Natural killer cell (primary cell): ENCODE data around the gene FAM153A. TPM values are rescaled to one million over a fixed set of nuclear protein-coding genes. Genes with fewer than 3 reads are reported as not detected.
"Not testable (repeated sequence)": the region's sequence is repeated elsewhere in the genome, so short reads cannot be mapped to it uniquely, and the experiment has no call there.

Experiments
- ATAC-seq, 3 donors: fragments of 150-1000 bp in 2 of 3; fragments of 200-7000 bp in 1 of 3; cut with Tn5 transposase; 1 replicate in 1 of 3; 2 replicates in 2 of 3; pipeline ENCODE4 v1.10.0; 2021; ENCODE audit warnings: mild to moderate bottlenecking in 2 of 3, moderate library complexity in 2 of 3
- DNase-seq, 2 donors: peaks; one replicate each; pipeline versions ENCODE4 v3.0.0 to v3.0.0-alpha.2; 2013 to 2021; ENCODE audit warnings: mixed read lengths in 1 of 2
- H3K27ac ChIP-seq: one replicate; pipeline ENCODE4 v1.5.1; 2013; ENCODE audit warnings: mild to moderate bottlenecking, low read length
- H3K27me3 ChIP-seq: one replicate; pipeline ENCODE4 v1.6.1; 2013; ENCODE audit warnings: low read length; ENCODE audit not compliant: control insufficient read depth, insufficient read depth
- H3K36me3 ChIP-seq: one replicate; pipeline ENCODE4 v1.6.1; 2013; ENCODE audit warnings: low read length; ENCODE audit not compliant: control insufficient read depth, insufficient read depth
- H3K4me1 ChIP-seq: one replicate; pipeline ENCODE4 v1.6.1; 2013; ENCODE audit warnings: low read length; ENCODE audit not compliant: control insufficient read depth, insufficient read depth
- H3K4me3 ChIP-seq: one replicate; pipeline ENCODE4 v1.5.1; 2013; ENCODE audit warnings: low read length
- H3K9me3 ChIP-seq: one replicate; pipeline ENCODE4 v1.6.1; 2013; ENCODE audit warnings: low read length; ENCODE audit not compliant: control insufficient read depth, insufficient read depth
- H3K27ac Mint-ChIP-seq, 2 donors: one replicate each; pipeline ENCODE4 v1.8.0; 2022; ENCODE audit warnings: mild to moderate bottlenecking in 2 of 2, mixed read lengths in 2 of 2, moderate library complexity in 1 of 2
- H3K27me3 Mint-ChIP-seq, 2 donors: one replicate each; pipeline ENCODE4 v1.8.0; 2022; ENCODE audit warnings: low read depth in 2 of 2, mixed read lengths in 2 of 2
- H3K36me3 Mint-ChIP-seq: one replicate; pipeline ENCODE4 v1.8.0; 2022; ENCODE audit warnings: mixed read lengths
- H3K4me1 Mint-ChIP-seq, 2 donors: one replicate each; pipeline ENCODE4 v1.8.0; 2022; ENCODE audit warnings: mixed read lengths in 2 of 2
- H3K4me3 Mint-ChIP-seq: one replicate; pipeline ENCODE4 v1.8.0; 2022; ENCODE audit warnings: mild to moderate bottlenecking, moderate library complexity, mixed read lengths
- H3K9me3 Mint-ChIP-seq, 2 donors: one replicate each; pipeline ENCODE4 v1.8.0; 2022; ENCODE audit warnings: mixed read lengths in 2 of 2
- WGBS: methylation state at CpG from one replicate; pipeline ENCODE4 v1.1.7; 2013; ENCODE audit warnings: missing lambda C conversion rate; ENCODE audit not compliant: insufficient coverage; 5-methylcytosine and 5-hydroxymethylcytosine counted together
- intact Hi-C: fragments of 100-400 bp; cut with micrococcal nuclease; formaldehyde crosslinking; loops from one replicate; pipeline ENCODE4 v1.14.2; 2022
- total RNA-seq, 4 donors: library from RNA; stranded (reverse); fragments of 120-200 nt in 1 of 4; gene quantifications; one replicate each; pipeline versions ENCODE4 v1.2.3 to v1.2.4, GENCODE V29; 2013 to 2022

FAM153A gene
- total RNA-seq, 3 donors from 2014 or later (not counting 1 experiment from before 2014, with no cell fraction given) = 0.63 to 3.5 (median 0.85) TPM

- H3K9me3 ChIP-seq, H3K27ac Mint-ChIP-seq, ATAC-seq, H3K36me3 Mint-ChIP-seq, H3K27ac ChIP-seq, H3K27me3 ChIP-seq, H3K4me3 ChIP-seq, H3K9me3 Mint-ChIP-seq, DNase-seq, H3K36me3 ChIP-seq, H3K4me1 Mint-ChIP-seq, intact Hi-C loops, H3K4me3 Mint-ChIP-seq, H3K4me1 ChIP-seq: not testable (repeated sequence)
- H3K27me3 Mint-ChIP-seq = peaks cover 0 to 24% of the 10 kb centered on the region in 2 donors
- WGBS = 11% methylated on average over 1 of the region's 1 CpG
Observed at GRCh38 chr5:177692507-177692906, 90.2 kb downstream of the FAM153A start.

GRCh38 chr5:177689011-177689610 is 93.6 kb downstream of the FAM153A start:
- H3K27me3 Mint-ChIP-seq = peaks cover 0 to 24% of the 10 kb centered on the region in 2 donors
- H3K4me3 Mint-ChIP-seq, H3K36me3 Mint-ChIP-seq, H3K4me1 ChIP-seq, H3K36me3 ChIP-seq, H3K9me3 Mint-ChIP-seq, H3K27ac Mint-ChIP-seq, H3K4me3 ChIP-seq, H3K9me3 ChIP-seq, H3K4me1 Mint-ChIP-seq, ATAC-seq, DNase-seq, H3K27ac ChIP-seq, intact Hi-C loops, H3K27me3 ChIP-seq: not testable (repeated sequence)
- 96% methylated on average over 8 of the region's 12 CpGs for WGBS

- intact Hi-C loops, H3K4me3 Mint-ChIP-seq, H3K27ac Mint-ChIP-seq, H3K4me1 ChIP-seq, ATAC-seq, H3K36me3 ChIP-seq, H3K27me3 ChIP-seq, H3K9me3 Mint-ChIP-seq, H3K4me1 Mint-ChIP-seq, H3K4me3 ChIP-seq, H3K9me3 ChIP-seq, DNase-seq, H3K27ac ChIP-seq, H3K36me3 Mint-ChIP-seq: not testable (repeated sequence)
- WGBS = no CpG with 5 or more reads among the region's 32 CpGs
- peaks cover 0 to 21% of the 10 kb centered on the region in 2 donors for H3K27me3 Mint-ChIP-seq
Observed at GRCh38 chr5:177688091-177688490, 94.6 kb downstream of the FAM153A start.

DNA sequence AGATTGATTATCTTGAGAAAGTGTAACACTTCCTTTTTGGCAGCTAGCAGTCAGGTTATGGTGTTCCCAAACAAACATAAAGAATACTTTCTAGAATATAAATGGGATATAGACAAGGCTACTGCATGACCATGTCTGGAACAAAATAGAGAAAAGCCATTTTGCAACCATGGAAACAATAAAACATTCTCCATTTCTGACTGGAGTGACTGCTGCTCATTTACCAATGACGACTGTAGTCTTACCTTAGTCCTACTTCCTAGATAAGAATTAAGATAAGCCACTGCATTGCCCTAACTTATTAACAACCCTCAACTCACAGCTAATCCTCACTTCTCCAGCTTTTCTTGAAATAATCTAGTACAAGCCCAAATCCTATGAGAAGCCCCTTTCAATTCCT is 100.8 kb downstream of the FAM153A start:
- H3K36me3 ChIP-seq, H3K27ac ChIP-seq, H3K4me3 ChIP-seq, H3K36me3 Mint-ChIP-seq, intact Hi-C loops, H3K4me1 ChIP-seq, H3K9me3 Mint-ChIP-seq, H3K27me3 ChIP-seq, H3K27ac Mint-ChIP-seq, ATAC-seq, H3K9me3 ChIP-seq, H3K27me3 Mint-ChIP-seq, H3K4me1 Mint-ChIP-seq, H3K4me3 Mint-ChIP-seq, DNase-seq: not testable (repeated sequence)
- 64% methylated on average over 1 of the region's 1 CpG for WGBS

Other genes starting within 250 kb of the FAM153A start
- gene FAM193B, start 228.3 kb downstream of the FAM153A start, total RNA-seq = 100 to 1,000 TPM; 203 to 235 (median 216) TPM
- gene TMED9, start 190.7 kb downstream of the FAM153A start, total RNA-seq = 100 to 1,000 TPM in 1 of 3 donors, 10 to 100 TPM in 2; 91.2 to 114 (median 94.4) TPM
- 10 to 100 TPM; 28.7 to 38.5 (median 28.7) TPM for gene B4GALT7, start 182.8 kb downstream of the FAM153A start, total RNA-seq
- not detected for gene PROP1, start 213.3 kb upstream of the FAM153A start, total RNA-seq